Measurements from ENCODE around the gene SRSF2.
"Not testable (repeated sequence)": the region's sequence is repeated elsewhere in the genome, so short reads cannot be mapped to it uniquely, and the experiment has no call there.

The SRSF2 gene

GRCh38 chr17:76718516-76718915, 18.6 kb downstream of the SRSF2 start:
- no peak for TF ChIP-seq CTCF (IDR thresholded peaks at IDR 0.05; ENCODE audit: insufficient read depth, low read depth, low read length, missing control alignments)
- no peak for DNase-seq (ENCODE audit: low read depth)
- no peak overlapping the region for H3K4me3 ChIP-seq (ENCODE audit: low read depth, low read length)

- no peak overlapping the region for H3K4me3 ChIP-seq (ENCODE audit: low read depth, low read length)
- TF ChIP-seq CTCF (IDR thresholded peaks at IDR 0.05; ENCODE audit: insufficient read depth, low read depth, low read length, missing control alignments): no peak
- no peak for DNase-seq (ENCODE audit: low read depth)
Measured at GRCh38 chr17:76716839-76717215, 20.3 kb downstream of the SRSF2 start.

GRCh38 chr17:76716146-76716838, 20.8 kb downstream of the SRSF2 start:
- H3K4me3 ChIP-seq (ENCODE audit: low read depth, low read length): no peak overlapping the region
- no peak for TF ChIP-seq CTCF (IDR thresholded peaks at IDR 0.05; ENCODE audit: insufficient read depth, low read depth, low read length, missing control alignments)
- no peak for DNase-seq (ENCODE audit: low read depth)

- no peak for DNase-seq (ENCODE audit: low read depth)
- no peak for TF ChIP-seq CTCF (IDR thresholded peaks at IDR 0.05; ENCODE audit: insufficient read depth, low read depth, low read length, missing control alignments)
- no peak overlapping the region for H3K4me3 ChIP-seq (ENCODE audit: low read depth, low read length)
Measured at GRCh38 chr17:76715496-76715830, 21.7 kb downstream of the SRSF2 start.

- DNase-seq (ENCODE audit: low read depth): peak; percentile 64
- no peak overlapping the region for H3K4me3 ChIP-seq (ENCODE audit: low read depth, low read length)
- TF ChIP-seq CTCF (IDR thresholded peaks at IDR 0.05; ENCODE audit: insufficient read depth, low read depth, low read length, missing control alignments): peak; percentile 66
Measured at GRCh38 chr17:76714822-76715495, 22.2 kb downstream of the SRSF2 start.

- DNase-seq (ENCODE audit: low read depth): no peak
- TF ChIP-seq CTCF (IDR thresholded peaks at IDR 0.05; ENCODE audit: insufficient read depth, low read depth, low read length, missing control alignments): no peak
- no peak overlapping the region for H3K4me3 ChIP-seq (ENCODE audit: low read depth, low read length)
Measured at GRCh38 chr17:76714336-76714735, 22.8 kb downstream of the SRSF2 start.

- no peak overlapping the region for H3K4me3 ChIP-seq (ENCODE audit: low read depth, low read length)
- no peak for DNase-seq (ENCODE audit: low read depth)
- TF ChIP-seq CTCF (IDR thresholded peaks at IDR 0.05; ENCODE audit: insufficient read depth, low read depth, low read length, missing control alignments): no peak
Measured at GRCh38 chr17:76713765-76714164, 23.4 kb downstream of the SRSF2 start.

- H3K4me3 ChIP-seq (ENCODE audit: low read depth, low read length); DNase-seq (ENCODE audit: low read depth): not testable (repeated sequence)
Measured at GRCh38 chr17:76712321-76712720, 24.8 kb downstream of the SRSF2 start.

Data from GM12865 (cell line).